SKM-1 (cell line): ENCODE data around the gene KIRREL3.

Source experiments
- DNase-seq: peaks from one replicate; lab custom pipeline; 2025; ENCODE audit not compliant: unreplicated experiment; lab: John Stamatoyannopoulos, UW

The KIRREL3 gene

GRCh38 chr11:126545057-126545555 is 455.5 kb downstream of the KIRREL3 start:
- no peak for DNase-seq

GRCh38 chr11:126544108-126545056 is 456.2 kb downstream of the KIRREL3 start:
- DNase-seq: no peak

GRCh38 chr11:126543691-126544090 is 456.9 kb downstream of the KIRREL3 start:
- no peak for DNase-seq

GRCh38 chr11:126542334-126543015 is 458.1 kb downstream of the KIRREL3 start:
- DNase-seq: no peak

GRCh38 chr11:126538071-126538470 is 462.5 kb downstream of the KIRREL3 start:
- no peak for DNase-seq

GRCh38 chr11:126537492-126537891 is 463.1 kb downstream of the KIRREL3 start:
- DNase-seq: no peak

- no peak for DNase-seq
Observed at GRCh38 chr11:126534141-126534805, 466.3 kb downstream of the KIRREL3 start.

GRCh38 chr11:126533560-126533959 is 467.0 kb downstream of the KIRREL3 start:
- DNase-seq: no peak

- DNase-seq: no peak
Observed at GRCh38 chr11:126530416-126530815, 470.2 kb downstream of the KIRREL3 start.

GRCh38 chr11:126529037-126529436 is 471.5 kb downstream of the KIRREL3 start:
- DNase-seq: no peak

GRCh38 chr11:126528075-126528474 is 472.5 kb downstream of the KIRREL3 start:
- no peak for DNase-seq

GRCh38 chr11:126527651-126528050 is 472.9 kb downstream of the KIRREL3 start:
- no peak for DNase-seq

- DNase-seq: no peak
Observed at GRCh38 chr11:126526471-126526870, 474.1 kb downstream of the KIRREL3 start.

- DNase-seq: no peak
Observed at GRCh38 chr11:126525702-126526101, 474.9 kb downstream of the KIRREL3 start.

- no peak for DNase-seq
Observed at GRCh38 chr11:126525216-126525615, 475.4 kb downstream of the KIRREL3 start.

GRCh38 chr11:126523441-126524205 is 476.9 kb downstream of the KIRREL3 start:
- DNase-seq: no peak

- DNase-seq: no peak
Observed at GRCh38 chr11:126522606-126523005, 478.0 kb downstream of the KIRREL3 start.

- DNase-seq: no peak
Observed at GRCh38 chr11:126522152-126522551, 478.4 kb downstream of the KIRREL3 start.

- no peak for DNase-seq
Observed at GRCh38 chr11:126521196-126521595, 479.4 kb downstream of the KIRREL3 start.
